GM19467 (cell line): ENCODE measurements around the gene NR3C1.

Experiments
- ATAC-seq: cut with Tn5 transposase; IDR thresholded peaks from one replicate; pipeline ENCODE4 v1.9.1; 2021; ENCODE audit warnings: mild to moderate bottlenecking, moderate library complexity; ENCODE audit not compliant: unreplicated experiment

NR3C1 gene

GRCh38 chr5:143403593-143404415, at the start of gene NR3C1:
Gene NR3C1 (minus strand): TSS chr5:143403686. CDS start chr5:143400839, 2,847 bp downstream.
- ATAC-seq = peak; percentile 57

GRCh38 chr5:143449772-143450171, 46.3 kb upstream of the NR3C1 start:
- no peak for ATAC-seq

DNA sequence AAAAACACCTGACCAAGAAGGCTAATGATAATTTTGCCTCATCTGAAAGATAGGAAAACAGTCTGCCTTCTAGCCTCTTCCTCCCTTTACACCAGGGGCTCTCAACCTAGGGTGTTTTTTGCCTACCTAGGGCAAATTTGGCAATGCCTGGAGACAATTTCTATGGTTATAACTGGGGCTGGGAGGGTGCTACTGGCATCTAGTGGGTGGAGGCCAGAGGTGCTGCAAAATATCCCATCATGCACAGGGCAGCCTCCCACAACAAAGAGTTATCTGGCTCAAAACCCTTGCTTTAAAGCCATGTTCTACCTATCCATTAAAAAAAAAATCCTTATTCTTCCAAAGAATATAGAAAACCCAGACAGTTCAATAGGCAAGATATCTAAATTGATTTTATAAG, 45.0 kb upstream of the NR3C1 start:
- no peak for ATAC-seq

- no peak for ATAC-seq
Measured at GRCh38 chr5:143447983-143448382, 44.5 kb upstream of the NR3C1 start.

DNA sequence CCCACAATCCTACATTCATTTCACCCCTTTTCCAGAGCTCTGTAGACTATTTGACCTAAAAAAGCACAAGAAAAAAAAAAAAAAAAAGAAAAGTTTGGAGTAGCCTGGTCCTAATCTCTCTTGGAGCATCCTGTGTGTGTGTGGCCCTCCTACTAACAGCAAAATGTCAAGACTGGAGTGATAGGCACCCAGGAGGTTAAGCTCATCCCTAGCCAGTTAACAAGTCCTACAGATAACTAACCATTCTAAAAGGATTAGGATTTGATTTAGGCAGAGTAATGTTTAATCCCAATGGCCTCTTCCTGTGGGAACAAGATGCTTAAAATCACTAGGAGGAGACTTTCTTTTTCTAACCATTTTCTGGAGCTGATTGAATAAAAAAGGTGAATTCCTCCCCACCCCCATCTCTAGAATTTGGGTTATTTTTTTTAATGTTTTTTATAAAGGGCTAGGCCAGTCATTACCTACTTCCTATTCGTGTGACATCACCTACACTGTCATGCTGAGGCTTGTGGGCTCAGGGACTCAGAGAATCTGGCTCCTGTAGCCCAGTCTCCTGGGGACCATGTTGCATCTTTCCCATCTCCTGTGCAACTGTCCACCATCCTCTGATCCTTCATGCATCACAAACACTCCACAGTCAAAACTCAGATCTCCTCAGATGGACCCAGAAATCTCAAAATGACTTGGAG, 43.2 kb upstream of the NR3C1 start:
- no peak for ATAC-seq

GRCh38 chr5:143445776-143446175, 42.3 kb upstream of the NR3C1 start:
- no peak for ATAC-seq

DNA sequence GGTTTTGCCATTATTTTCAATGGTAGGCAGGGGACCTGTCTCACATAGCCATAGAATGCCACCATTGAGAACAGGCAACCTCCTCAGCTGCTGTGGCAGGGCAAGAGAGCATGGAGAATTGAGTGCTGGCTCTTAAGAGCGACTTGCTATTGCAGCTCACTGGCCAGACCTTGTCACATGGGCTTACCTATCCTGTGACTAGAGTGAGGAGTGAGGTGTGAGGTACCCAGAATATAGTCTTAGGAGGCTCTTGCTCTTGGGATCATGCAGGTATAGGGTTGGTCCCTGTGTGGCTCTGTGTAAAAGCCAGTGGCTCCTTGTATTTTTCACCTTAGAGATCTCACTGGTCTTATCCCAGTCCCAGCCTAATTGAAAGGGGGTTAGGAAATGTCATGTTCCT, 39.8 kb upstream of the NR3C1 start:
- ATAC-seq = no peak

DNA sequence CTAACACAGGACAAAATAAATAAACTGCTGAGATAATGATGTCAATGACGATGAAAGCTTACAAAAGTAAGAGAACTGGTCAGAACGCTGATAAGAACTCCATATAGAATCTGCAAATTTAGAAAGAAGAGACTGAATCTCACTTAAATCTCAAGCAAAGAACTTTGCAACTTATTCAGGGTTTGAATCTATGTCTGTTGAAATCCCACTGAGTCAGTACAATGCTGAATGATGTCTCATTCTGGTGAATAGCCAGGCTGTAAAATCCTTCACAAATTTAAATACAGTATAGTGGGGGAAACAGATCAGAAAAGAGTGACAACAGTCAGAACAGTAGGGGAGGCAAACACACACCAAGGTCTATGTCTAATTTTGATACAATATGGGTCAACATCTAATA, 38.9 kb upstream of the NR3C1 start:
- no peak for ATAC-seq

DNA sequence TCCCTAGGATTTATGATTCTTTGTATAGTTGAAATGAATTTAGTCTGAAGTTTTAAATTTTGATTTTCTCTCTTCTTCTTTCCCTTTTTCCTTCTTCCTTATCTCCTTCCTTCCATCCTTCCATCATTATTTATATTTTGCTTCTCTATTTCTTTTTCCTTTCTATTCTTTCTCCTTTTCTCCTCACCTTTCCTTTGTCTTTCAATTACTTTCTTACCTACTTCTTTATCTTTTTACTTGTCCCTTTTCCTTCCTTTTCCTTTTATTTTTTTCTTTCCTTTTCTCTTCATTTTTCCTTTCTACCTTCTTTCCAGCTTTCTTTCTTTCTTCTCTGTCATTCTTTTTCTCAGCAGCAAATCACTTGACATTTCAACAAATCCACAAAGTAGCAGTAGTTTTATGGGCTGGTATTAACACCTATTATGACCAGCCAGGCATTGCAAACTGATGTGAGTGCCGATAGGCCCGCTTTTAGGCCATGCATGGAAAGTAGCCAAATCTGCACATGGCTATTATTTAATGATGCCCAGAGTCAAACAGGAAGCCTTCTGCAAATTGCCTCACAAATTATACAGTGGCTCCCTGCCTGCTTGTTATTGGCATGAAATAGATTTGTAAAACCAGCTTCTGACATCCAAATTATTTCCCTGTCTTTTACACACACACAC, 37.1 kb upstream of the NR3C1 start:
- ATAC-seq = no peak

- ATAC-seq = no peak
Measured at GRCh38 chr5:143437666-143438273, 34.3 kb upstream of the NR3C1 start.

- ATAC-seq = no peak
Measured at GRCh38 chr5:143436871-143437270, 33.4 kb upstream of the NR3C1 start.

GRCh38 chr5:143435210-143435657, 31.7 kb upstream of the NR3C1 start:
- peak; percentile 85 for ATAC-seq

DNA sequence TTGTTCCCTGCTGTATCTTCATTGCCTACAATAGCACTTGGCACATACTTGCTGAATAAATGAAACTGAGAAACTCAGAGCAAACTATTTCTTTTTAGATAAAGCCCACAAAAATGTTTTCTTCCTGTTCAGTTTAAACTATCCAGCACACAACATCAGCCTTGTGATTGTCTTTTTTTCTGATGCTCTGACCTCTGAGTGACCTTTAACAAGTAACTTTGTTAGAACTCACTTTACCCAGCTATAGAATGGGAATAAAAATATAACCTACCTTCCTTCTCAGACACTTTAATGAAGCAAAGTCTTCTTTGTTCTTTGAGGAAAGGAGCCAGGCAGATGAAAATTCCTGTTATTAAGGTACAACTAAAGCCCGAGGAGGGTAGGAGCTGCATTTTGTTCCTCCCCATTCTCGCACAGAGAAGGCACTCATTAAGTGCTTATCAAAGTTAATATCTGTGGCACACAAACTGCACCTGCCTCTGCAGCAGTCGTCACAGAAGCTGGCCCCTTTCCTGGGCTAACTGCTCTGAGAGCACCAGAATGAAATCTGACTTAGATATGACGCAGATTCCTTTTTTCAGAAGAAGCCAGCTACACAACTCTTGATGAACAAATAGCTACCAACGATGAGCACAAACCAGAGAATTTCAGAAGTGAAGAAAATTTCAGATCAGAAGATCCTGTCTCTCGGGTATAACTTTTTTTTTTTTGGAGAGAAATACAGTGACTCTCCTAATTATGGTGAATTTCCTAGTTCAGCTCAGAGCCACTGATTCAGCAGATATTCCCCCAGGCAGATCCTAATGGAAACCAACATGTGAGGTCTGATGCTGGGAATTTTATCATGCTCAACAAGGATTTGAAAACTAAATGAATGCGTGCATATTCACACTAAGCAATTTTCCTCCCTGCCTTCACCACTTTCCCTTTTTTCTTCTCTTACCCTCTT, 31.0 kb upstream of the NR3C1 start:
- peak; percentile 14 for ATAC-seq

- no peak for ATAC-seq
Measured at GRCh38 chr5:143433670-143434069, 30.2 kb upstream of the NR3C1 start.

- ATAC-seq = no peak
Measured at GRCh38 chr5:143432658-143433239, 29.3 kb upstream of the NR3C1 start.

- ATAC-seq = no peak
Measured at GRCh38 chr5:143431789-143432188, 28.3 kb upstream of the NR3C1 start.

DNA sequence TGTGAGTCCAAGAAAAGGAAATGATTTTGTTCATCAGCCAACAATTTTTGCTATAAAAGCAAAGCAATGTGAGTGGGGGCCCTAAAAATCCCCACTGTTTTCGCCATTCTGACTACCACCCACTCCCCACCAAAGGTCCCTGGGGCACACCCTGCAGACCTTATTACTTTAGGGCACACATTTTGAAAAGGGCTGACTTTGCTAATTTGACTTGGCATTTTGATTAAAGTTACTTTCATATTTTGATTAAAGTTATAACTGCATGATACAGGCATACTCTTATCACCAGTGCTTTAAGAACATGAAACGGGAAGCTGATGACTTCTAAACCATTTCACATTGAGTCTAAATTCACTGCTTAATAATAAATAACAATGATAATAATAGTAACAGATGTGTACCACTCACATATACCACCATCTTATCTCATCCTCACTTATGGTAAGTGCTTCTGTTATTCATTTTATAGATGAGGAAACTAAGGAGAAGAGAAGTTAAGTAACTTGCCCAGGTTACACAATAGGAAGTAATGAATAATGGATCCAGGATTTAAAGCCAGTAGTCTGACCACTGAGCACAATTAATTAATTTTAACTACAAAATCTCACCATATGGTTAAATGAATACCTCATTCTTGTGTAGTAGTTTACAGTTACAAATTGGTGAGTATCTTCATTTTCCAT, 25.4 kb upstream of the NR3C1 start:
- ATAC-seq = no peak

DNA sequence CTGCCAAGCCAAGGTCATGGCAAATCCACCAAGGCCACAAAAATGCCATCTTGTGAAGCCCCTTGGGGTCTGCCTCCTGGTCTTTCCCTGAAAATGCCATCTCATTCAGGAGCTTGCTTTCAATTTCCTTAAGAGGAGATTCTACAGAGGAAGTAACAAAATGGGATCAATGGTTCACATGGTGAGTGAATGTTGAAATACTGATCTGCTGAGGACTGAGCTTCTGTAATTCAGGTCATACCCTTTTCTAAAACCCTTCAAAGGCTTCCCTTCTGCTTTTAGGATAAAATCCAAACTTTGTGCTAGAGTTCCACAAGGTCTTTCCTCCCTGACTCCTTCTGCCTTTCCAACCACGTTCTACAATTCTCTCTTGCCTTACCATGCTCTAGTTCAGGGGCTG, 24.7 kb upstream of the NR3C1 start:
- no peak for ATAC-seq

GRCh38 chr5:143427122-143427735, 23.7 kb upstream of the NR3C1 start:
- ATAC-seq = peak; percentile 32
